ENCODE measurements around the gene RXFP3. TPM values are rescaled to one million over a fixed set of nuclear protein-coding genes. Genes with fewer than 3 reads are reported as not detected.
A peak's percentile ranks its signal among the peaks of the same experiment; 100 is the strongest.

The RXFP3 gene
- total RNA-seq, 6 donors from 2014 or later = not detected

GRCh38 chr5:33891446-33891787, 44.8 kb upstream of the RXFP3 start:
- peak overlapping the region; percentile 19 to 48 (median 36) for H3K4me3 ChIP-seq
- ATAC-seq (ENCODE audit: low FRiP score in 2 of 2) (no peak), DNase-seq (no peak)
- peaks cover 8 to 14% (median 9%) of the 10 kb centered on the region in 4 donors for H3K4me1 ChIP-seq
- H3K9me3 ChIP-seq = no peaks in the 10 kb centered on the region
- no peak overlapping the region for H3K27ac ChIP-seq
- TF ChIP-seq EP300 (IDR thresholded peaks at IDR 0.05) = no peak
- no peak for TF ChIP-seq POLR2A (IDR thresholded peaks at IDR 0.05)
- TF ChIP-seq POLR2AphosphoS5 (IDR thresholded peaks at IDR 0.05) = no peak
- no peak for TF ChIP-seq CTCF (IDR thresholded peaks at IDR 0.05)
- 13 to 16% methylated on average over 6 of the region's 6 CpGs for WGBS, 2 donors
- peaks cover 0 to 2% (median 0%) of the 10 kb centered on the region in 4 donors for H3K27me3 ChIP-seq
- no peaks in the 10 kb centered on the region for H3K36me3 ChIP-seq

GRCh38 chr5:33891788-33892619, 44.2 kb upstream of the RXFP3 start, which contains the start of gene ADAMTS12:
Gene ADAMTS12, minus strand, starts transcription at chr5:33891990. Its CDS starts 134 bp downstream, at chr5:33891856.
- DNase-seq = peak in 1 of 2 donors; percentile 91

GRCh38 chr5:33892620-33893137, 43.5 kb upstream of the RXFP3 start:
- TF ChIP-seq CTCF (IDR thresholded peaks at IDR 0.05) (no peak), EP300 (IDR thresholded peaks at IDR 0.05) (no peak), POLR2AphosphoS5 (IDR thresholded peaks at IDR 0.05) (no peak), POLR2A (IDR thresholded peaks at IDR 0.05) (no peak)
- H3K4me3 ChIP-seq = peak overlapping the region in 1 of 4 donors; percentile 46
- peaks cover 8 to 14% (median 9%) of the 10 kb centered on the region in 4 donors for H3K4me1 ChIP-seq
- peak overlapping the region; percentile 18 to 52 (median 32) for H3K27ac ChIP-seq
- H3K27me3 ChIP-seq = peaks cover 0 to 2% (median 0%) of the 10 kb centered on the region in 4 donors
- DNase-seq (no peak), ATAC-seq (ENCODE audit: low FRiP score in 2 of 2) (peak in 1 of 2 donors; percentile 39)
- H3K36me3 ChIP-seq = no peaks in the 10 kb centered on the region
- 44 to 54% methylated on average over 5 of the region's 5 CpGs for WGBS, 2 donors
- no peaks in the 10 kb centered on the region for H3K9me3 ChIP-seq

More at GRCh38 chr5:33891788-33892619, 44.2 kb upstream of the RXFP3 start, which contains the start of gene ADAMTS12:
- peaks cover 8 to 14% (median 9%) of the 10 kb centered on the region in 4 donors for H3K4me1 ChIP-seq
- 5 to 7% methylated on average over 26 to 30 of the region's 45 CpGs for WGBS, 2 donors
- H3K4me3 ChIP-seq = peak within 1 kb of the TSS; percentile 19 to 48 (median 36)
- peak within 1 kb of the TSS; percentile 18 to 52 (median 32) for H3K27ac ChIP-seq
- peaks cover 0 to 2% (median 0%) of the 10 kb centered on the region in 4 donors for H3K27me3 ChIP-seq
- H3K9me3 ChIP-seq = no peaks in the 10 kb centered on the region
- ATAC-seq (ENCODE audit: low FRiP score in 2 of 2) = peak in 1 of 2 donors; percentile 81
- no peaks in the 10 kb centered on the region for H3K36me3 ChIP-seq
- no peak for TF ChIP-seq POLR2A (IDR thresholded peaks at IDR 0.05)
- TF ChIP-seq EP300 (IDR thresholded peaks at IDR 0.05) = no peak
- no peak for TF ChIP-seq CTCF (IDR thresholded peaks at IDR 0.05)
- TF ChIP-seq POLR2AphosphoS5 (IDR thresholded peaks at IDR 0.05) = peak in 1 of 2 donors; percentile 13

GRCh38 chr5:33894566-33894965, 41.6 kb upstream of the RXFP3 start:
- WGBS, 2 donors = 76 to 91% methylated on average over 1 of the region's 1 CpG
- Histone ChIP-seq H3K27me3 (peaks cover 0 to 2% (median 0%) of the 10 kb centered on the region in 4 donors), H3K4me1 (peaks cover 8 to 14% (median 9%) of the 10 kb centered on the region in 4 donors), H3K27ac (no peak overlapping the region), H3K9me3 (no peaks in the 10 kb centered on the region), H3K4me3 (no peak overlapping the region), H3K36me3 (no peaks in the 10 kb centered on the region)
- ATAC-seq (ENCODE audit: low FRiP score in 2 of 2) (no peak), DNase-seq (no peak)
- TF ChIP-seq POLR2A (IDR thresholded peaks at IDR 0.05) (no peak), EP300 (IDR thresholded peaks at IDR 0.05) (no peak), POLR2AphosphoS5 (IDR thresholded peaks at IDR 0.05) (no peak), CTCF (IDR thresholded peaks at IDR 0.05) (no peak)

Data from upper lobe of left lung (tissue), 6 donors.